GM18951 (cell line): ENCODE data around the gene PRAMEF12.

Experiments
- POLR2A ChIP-seq: IDR thresholded peaks from 4 replicates; pipeline ENCODE4 v1.6.1; 2011; ENCODE audit warnings: mild to moderate bottlenecking; ENCODE audit not compliant: insufficient read length, insufficient read depth; ENCODE audit errors: extremely low read depth
- in situ Hi-C: fragments of 300-500 bp; cut with MboI; formaldehyde crosslinking; loops from one replicate; pipeline ENCODE4 v1.12.0; 2022; ENCODE audit warnings: low sequenced_read_pairs, mixed read lengths, inconsistent platforms; ENCODE audit not compliant: unreplicated experiment

Gene PRAMEF12

DNA sequence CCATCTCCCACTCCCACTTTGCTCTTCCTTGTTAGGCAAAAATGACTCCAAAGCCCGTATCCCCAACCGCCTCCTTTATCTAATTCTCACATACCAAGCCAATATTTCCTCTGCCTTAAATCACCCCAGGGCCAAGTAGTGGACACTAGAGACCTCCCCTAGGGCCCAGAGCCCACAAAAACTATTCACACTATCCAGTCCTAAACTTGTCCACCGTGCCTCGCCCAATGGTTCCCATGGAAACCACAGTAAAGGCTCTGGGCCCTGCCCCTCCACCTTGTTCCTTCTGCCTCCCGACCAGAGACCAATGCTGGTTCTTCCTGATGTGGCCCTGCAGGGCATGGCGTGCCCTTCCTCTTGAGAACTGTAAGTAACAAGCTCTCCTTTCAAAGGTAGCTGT is 15.7 kb upstream of the PRAMEF12 start:
- in situ Hi-C loops: no loop called here
- TF ChIP-seq POLR2A: no peak

DNA sequence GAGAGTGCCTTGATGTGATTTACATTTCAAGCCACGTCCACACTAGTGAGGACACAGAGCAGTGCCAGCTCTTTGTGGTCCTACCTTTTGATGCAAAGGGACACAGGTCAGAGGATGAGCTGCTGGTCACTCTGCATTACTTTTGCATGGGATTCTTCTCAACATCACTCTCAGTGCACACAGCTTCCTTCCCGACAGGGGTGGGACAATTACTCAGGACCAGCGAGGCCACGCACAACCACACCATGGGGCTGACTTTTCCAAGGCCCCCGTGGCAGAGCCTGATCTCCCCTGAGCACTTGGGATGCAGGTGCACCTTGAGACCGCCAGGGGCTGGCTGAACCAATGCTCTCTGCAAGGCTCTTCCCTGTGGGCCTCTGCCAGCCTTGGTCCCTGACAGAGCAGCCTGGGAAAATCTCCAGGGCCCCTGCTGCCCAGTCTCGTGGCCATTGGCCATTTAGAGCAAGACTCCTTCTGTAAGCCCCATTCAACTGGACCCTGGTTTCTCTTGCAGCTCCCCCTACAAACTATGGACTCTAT is 13.2 kb upstream of the PRAMEF12 start:
- in situ Hi-C loops: no loop called here
- no peak for TF ChIP-seq POLR2A

DNA sequence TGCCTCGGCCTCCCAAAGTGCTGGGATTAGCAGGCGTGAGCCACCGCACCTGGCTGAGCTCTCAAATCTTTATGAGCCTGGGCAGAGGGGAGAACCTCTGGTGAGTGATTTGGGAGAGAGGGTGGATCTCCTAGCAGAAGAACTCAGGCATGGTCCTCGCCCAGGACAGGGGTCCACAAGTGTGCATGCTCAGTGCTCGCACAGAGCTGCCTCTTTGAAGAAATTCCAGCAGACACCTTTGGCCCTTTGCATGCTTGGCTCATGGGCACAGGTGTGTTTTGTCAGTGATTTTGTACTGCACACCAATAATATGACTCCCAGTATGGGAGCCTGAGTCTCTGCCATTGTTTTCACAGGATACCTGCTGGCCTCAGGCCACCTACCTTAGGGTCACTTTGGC is 11.8 kb upstream of the PRAMEF12 start:
- no peak for TF ChIP-seq POLR2A
- in situ Hi-C loops: no loop called here

DNA sequence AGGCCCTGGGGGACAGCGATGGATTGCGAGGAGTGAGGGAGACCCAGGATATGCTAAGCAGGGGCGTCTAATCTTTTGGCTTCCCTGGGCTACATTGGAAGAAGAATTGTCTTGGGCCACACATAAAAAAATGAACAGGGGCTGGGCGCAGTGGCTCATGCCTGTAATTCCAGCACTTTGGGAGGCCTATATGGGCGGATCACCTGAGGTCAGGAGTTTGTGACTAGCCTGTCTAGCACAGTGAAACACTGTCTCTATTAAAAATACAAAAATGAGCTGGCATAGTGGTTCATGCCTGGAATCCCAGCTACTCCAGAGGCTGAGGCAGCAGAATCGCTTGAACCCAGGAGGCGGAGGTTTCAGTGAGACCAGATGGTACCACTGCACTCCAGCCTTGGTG is 10.8 kb upstream of the PRAMEF12 start:
- in situ Hi-C loops: no loop called here
- no peak for TF ChIP-seq POLR2A

DNA sequence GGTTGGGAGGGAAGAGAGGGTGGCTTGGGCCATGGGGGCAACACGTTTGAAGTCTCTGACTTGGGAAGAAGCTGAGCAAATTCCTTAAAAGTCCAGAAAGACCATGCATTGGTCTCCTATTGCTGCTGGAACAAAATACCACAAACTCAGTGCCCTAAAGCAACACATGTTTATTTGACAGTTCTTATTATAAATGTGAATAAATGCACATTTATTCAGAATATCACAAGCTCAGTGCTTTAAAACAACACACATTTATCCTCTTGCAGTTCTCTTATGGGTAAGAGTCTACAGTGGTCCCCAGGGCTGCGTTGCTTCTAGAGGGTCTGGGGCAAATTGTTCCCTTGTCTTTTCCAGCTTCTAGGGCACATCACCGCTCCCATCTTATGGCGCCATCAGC is 10.1 kb upstream of the PRAMEF12 start:
- in situ Hi-C loops: no loop called here
- no peak for TF ChIP-seq POLR2A

DNA sequence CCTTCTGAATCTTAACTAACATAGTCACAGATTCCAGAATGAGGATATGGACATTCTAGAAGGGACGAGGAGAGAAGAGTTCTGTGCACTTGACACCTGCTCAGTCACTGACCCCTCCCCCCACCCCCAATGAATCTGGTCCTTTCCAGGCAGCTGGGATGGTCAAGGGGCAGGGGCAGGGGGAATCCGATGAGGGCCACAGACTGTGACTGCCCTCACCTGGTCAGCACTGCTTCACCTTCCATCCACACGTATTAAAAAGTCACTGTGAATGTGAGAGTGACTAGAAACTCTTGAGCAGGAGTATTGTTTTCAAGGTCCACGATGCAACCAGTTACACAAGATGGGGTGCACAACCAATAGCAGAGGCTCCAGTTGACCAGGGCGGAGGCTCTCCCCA is 9.5 kb upstream of the PRAMEF12 start:
- TF ChIP-seq POLR2A: no peak

DNA sequence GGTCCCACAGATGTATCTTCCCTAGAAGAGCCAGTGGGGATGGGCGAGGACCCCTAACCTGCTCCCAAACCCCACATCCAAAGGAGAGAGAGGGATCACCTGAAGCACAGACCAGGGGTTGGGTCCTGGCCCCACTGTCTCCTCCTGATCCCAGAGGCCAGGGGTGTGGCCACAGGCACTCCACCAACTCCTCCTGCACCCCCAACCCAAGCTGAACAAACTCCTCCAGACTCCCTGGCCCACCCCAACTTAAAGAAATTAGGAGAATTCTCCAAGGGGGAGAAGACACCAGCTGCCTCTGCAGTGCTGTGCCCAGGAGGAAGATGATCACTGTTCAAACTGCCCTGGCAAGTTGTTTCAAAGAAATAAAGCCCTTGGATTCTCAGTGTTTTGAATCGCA is 4.5 kb upstream of the PRAMEF12 start:
- TF ChIP-seq POLR2A: no peak

More for the DNA sequence above, 9.5 kb upstream of the PRAMEF12 start:
- in situ Hi-C loops: no loop called here

DNA sequence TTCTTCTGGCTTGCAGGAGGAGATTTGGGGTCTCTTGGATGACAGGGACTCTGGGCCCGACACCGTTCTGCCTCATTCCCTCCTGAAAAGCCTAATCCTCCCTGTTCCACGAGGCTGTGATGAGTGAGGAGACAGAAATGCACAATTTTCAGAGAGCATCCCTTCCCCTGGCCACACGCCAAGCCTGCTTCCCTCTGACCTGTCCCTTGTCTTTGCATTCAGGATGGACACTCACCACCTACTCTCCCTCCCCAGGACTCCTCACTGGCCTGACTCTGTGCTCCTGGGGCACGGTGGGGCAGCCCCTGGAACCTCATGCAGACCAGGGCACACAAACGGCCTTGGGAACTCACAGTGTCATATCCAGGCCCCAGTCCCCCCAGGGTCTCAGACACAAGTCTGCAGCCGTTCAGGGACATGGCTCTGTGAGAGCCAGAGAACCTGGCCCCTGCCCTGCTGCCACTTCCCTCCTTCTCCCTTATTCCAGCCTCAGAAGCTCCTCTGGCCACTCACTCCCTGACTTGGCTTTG is 3.5 kb upstream of the PRAMEF12 start:
- in situ Hi-C loops: no loop called here
- no peak for TF ChIP-seq POLR2A

More for the DNA sequence above, 4.5 kb upstream of the PRAMEF12 start:
- in situ Hi-C loops: no loop called here

DNA sequence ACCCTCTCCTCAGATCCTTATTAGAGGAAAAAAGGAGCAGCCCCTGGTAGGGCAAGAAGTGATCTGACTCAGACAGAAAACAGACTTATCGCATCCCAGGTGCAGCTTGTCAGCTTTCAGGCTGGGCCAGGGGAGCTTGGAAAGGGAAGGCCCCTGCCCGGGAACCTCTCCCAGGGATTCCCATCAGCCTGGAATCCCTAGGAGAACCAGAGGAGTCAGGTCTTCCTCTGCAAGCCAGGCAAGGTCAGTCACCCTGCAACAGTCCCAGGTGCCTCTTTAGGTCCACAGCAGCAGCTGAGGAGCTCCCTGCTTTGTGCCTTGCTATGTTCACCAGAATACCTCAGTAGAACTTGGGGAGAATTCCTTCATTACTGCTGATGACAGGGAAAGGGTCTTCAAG is 2.9 kb upstream of the PRAMEF12 start:
- no peak for TF ChIP-seq POLR2A
- in situ Hi-C loops: no loop called here

DNA sequence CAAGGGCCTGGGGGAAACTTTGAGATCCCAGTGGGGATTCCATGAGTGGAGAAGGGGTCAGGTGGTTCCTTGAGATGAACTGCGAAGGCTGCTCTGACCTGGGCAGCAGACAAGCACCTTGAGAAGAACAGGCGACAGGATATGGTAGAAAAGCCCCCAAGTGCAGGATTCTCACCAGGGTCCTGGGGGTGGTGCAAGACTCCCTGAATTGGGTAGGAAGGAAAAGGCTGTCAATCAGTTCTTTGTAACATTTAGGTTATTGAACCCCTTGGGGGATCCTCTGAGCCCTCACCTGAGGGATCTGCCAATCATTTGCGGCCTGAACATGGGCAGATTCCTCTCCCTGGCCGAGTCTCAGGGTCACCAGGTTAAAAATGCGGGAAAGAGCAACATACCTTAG is 2.4 kb upstream of the PRAMEF12 start:
- in situ Hi-C loops: no loop called here
- no peak for TF ChIP-seq POLR2A

DNA sequence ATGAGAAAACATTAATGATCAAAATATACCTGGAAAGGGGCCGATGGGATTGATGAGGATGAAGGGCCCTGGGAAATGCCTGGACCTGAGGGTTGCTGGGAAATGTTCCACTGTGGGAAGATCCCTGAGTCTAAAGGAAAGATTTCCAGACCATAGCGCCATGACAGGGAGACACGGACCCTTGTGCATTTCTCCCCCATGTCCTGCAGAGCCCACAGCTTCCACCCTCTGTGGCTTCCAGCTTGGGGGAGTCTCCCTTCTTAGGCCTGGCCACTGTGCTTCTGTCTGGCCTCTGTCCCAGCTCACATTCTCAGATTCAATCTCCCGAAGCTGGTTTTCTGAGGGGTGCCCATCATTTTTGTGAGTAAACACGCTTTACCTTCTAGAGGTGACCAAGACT is 1.0 kb upstream of the PRAMEF12 start:
- TF ChIP-seq POLR2A: no peak
- in situ Hi-C loops: no loop called here

DNA sequence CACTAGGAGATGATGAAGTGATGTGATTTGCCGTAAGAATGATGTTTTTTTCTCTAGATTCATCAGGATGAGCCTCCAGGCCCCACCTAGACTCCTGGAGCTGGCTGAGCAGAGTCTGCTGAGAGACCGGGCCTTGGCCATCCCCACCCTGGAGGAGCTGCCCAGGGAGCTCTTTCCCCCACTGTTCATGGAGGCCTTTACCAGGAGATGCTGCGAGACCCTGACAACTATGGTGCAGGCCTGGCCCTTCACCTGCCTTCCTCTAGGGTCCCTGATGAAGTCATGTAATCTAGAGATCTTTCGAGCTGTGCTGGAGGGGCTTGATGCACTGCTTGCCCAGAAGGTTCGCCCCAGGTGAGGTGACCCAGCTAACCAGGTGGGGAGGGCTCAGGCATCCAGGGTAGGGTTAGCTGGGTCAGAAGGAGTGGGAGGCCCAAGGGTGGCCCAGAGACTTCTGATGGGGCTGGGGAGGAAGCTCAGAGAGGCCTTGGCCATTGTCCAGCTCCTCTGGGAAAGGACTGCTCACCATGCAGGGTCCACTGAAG is 1.3 kb downstream of the PRAMEF12 start:
- in situ Hi-C loops: no loop called here
- TF ChIP-seq POLR2A: no peak

DNA sequence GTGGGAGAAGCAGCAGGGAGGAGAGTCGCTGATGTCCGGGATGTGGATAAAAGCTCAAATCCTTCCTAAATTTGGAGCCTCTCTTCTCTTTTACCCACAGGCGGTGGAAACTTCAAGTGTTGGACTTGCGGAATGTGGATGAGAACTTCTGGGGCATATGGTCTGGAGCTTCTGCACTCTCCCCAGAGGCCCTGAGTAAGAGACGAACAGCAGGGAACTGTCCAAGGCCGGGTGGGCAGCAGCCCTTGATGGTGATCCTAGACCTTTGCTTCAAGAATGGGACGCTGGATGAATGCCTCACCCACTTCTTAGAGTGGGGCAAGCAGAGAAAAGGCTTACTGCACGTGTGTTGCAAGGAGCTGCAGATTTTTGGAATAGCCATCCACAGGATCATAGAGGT is 1.9 kb downstream of the PRAMEF12 start:
- in situ Hi-C loops: no loop called here
- TF ChIP-seq POLR2A: no peak

DNA sequence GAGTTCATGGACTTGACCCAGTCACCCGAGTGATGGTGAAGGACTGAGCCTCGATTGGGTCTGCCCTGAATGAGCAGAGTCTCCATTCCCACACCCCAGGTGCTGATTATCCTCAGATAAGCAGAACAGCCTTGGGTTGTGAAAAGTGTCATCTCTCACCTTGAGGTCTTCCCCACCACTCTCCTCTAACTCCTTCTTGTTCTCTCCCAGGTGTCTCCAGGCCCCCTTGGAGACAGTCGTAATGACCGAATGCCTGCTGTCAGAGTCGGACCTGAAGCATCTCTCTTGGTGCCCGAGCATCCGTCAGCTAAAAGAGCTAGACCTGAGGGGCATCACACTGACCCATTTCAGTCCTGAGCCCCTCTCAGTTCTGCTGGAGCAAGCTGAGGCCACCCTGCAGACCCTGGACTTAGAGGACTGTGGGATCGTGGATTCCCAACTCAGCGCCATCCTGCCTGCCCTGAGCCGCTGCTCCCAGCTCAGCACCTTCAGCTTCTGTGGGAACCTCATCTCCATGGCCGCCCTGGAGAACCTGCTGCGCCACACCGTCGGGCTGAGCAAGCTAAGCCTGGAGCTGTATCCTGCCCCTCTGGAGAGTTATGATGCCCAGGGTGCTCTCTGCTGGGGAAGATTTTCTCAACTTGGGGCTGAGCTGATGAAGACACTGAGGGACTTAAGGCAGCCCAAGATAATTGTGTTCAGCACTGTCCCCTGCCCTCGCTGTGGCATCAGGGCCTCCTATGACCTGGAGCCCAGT is 3.4 kb downstream of the PRAMEF12 start:
- TF ChIP-seq POLR2A: no peak
- in situ Hi-C loops: no loop called here
